Heart left ventricle (tissue), 16 donors: ENCODE measurements around the gene MCL1. TPM values are rescaled to one million over a fixed set of nuclear protein-coding genes. Genes with fewer than 3 reads are reported as not detected.

Experiments used
- ATAC-seq, 4 donors: fragments of 200-7000 bp; cut with Tn5 transposase; one replicate each; pipeline ENCODE4 v1.9.1; 2020 to 2022; ENCODE audit warnings: moderate library complexity in 4 of 4, mild to moderate bottlenecking in 3 of 4, moderate number of reproducible peaks in 1 of 4
- DNase-seq, 5 donors: peaks; one replicate each; pipeline ENCODE4 v3.0.0-alpha.2; 2020
- H3K27ac ChIP-seq, 12 donors: fragments of 200-600 bp; sonication (generic) in 4 of 12; one replicate each; pipeline versions ENCODE4 v1.5.0 to v1.8.0; 2016 to 2022; ENCODE audit warnings: mild to moderate bottlenecking in 2 of 12
- H3K27me3 ChIP-seq, 9 donors: fragments of 200-600 bp; sonication (generic) in 2 of 9; one replicate each; pipeline versions ENCODE4 v1.5.1 to v1.8.0; 2016 to 2022; ENCODE audit warnings: mild to moderate bottlenecking in 3 of 9
- H3K36me3 ChIP-seq, 9 donors: fragments of 200-600 bp; sonication (generic) in 2 of 9; one replicate each; pipeline versions ENCODE4 v1.5.0 to v1.8.0; 2018 to 2022; ENCODE audit warnings: mild to moderate bottlenecking in 2 of 9
- H3K4me1 ChIP-seq, 12 donors: fragments of 200-600 bp; sonication (generic) in 4 of 12; one replicate each; pipeline versions ENCODE4 v1.5.0 to v1.8.0; 2016 to 2022; ENCODE audit warnings: mild to moderate bottlenecking in 3 of 12
- H3K4me3 ChIP-seq, 12 donors: fragments of 200-600 bp; sonication (generic) in 4 of 12; one replicate each; pipeline versions ENCODE4 v1.5.0 to v1.8.0; 2017 to 2022; ENCODE audit warnings: mild to moderate bottlenecking in 9 of 12, moderate library complexity in 4 of 12
- H3K9me3 ChIP-seq, 12 donors: fragments of 200-600 bp; sonication (generic) in 4 of 12; one replicate each; pipeline versions ENCODE4 v1.5.0 to v1.8.0; 2016 to 2022; ENCODE audit warnings: mild to moderate bottlenecking in 1 of 12
- POLR2A ChIP-seq, 2 donors: fragments of 450-650 bp; IDR thresholded peaks; one replicate each; pipeline ENCODE4 v1.6.1; 2017; ENCODE audit warnings: antibody characterized with exemption in 2 of 2, mild to moderate bottlenecking in 2 of 2, moderate library complexity in 2 of 2
- WGBS, 4 donors: extraction: QIAGEN DNeasy Blood & Tissue Kit in 2 of 4; methylation state at CpG; one replicate each; pipeline versions ENCODE4 v1.1.5 to v1.1.7; 2013 to 2018; 5-methylcytosine and 5-hydroxymethylcytosine counted together
- intact Hi-C, 10 donors: fragments of 100-400 bp; cut with DNase I; formaldehyde crosslinking; loops; one replicate each; pipeline versions ENCODE4 v1.11.1 to v1.14.2; 2022
- polyA plus RNA-seq, 2 donors: library from polyadenylated mRNA; stranded (reverse); fragments of 200-250 nt; gene quantifications; one replicate each; pipeline ENCODE4 v1.2.3, GENCODE V29; 2013
- total RNA-seq, 9 donors: library from RNA; depleted of rRNA in 2 of 9; stranded (reverse); fragments of >200 nt in 2 of 9; fragmentation: NEBNext Ultra II Directional in 3 of 9; extraction: Animal tissue kit (Norgen Biotek cat#: 25700) in 3 of 9; gene quantifications; one replicate each; pipeline versions ENCODE4 v1.1.0 to v1.2.4, GENCODE V29; 2016 to 2023
- TF ChIP-seq, protein P1 (sequence below), 12 donors: fragments of 200-600 bp; sonication (generic) in 4 of 12; IDR thresholded peaks; one replicate each; pipeline versions ENCODE4 v1.5.0 to v1.8.0; 2018 to 2022; ENCODE audit warnings: antibody characterized with exemption in 12 of 12, mild to moderate bottlenecking in 5 of 12
- donor health status: ischemic (EF 13 %, LVEDD 7.1; RV severe dilation, severe dysfunction).
- donor health status: healthy with polysubstance abuse.
- donor health status: DM: no; HTN: yes; CAD: no.
- donor health status: DM: no; HTN: no; CAD: no.
- donor health status: ischemic (EF 25% LVEDD 6.9; RV normal size, moderate dysfunction).
- donor health status: ischemic (EF 25% LVEDD 5.7; RV mildly dilated, moderate dysfunction).
- donor health status: healthy.
- donor health status: DM: yes; HTN: yes; CAD: no.
- donor health status: ischemic (EF 35%, LVEDD 5.7; RV mildly dilated, moderate dysfunction).
- donor health status: nonischemic (EF 11% LVEDD 7.7; RV severe dilation, severe dysfunction).
- donor health status: DM: yes; HTN: yes; CAD: no.
- donor health status: PGD.
- donor health status: ischemic (EF 29% LVEDD 5.4; RV normal size, mild dysfunction).
- donor health status: nonischemic (EF 23%, LVEDD 6.1; RV moderate dilation, normal function).

The MCL1 gene
- total and polyA plus RNA-seq, 11 donors = 57.1 to 180 (median 104) TPM

- Histone ChIP-seq H3K4me1 (peaks cover 16 to 54% (median 43%) of the 10 kb centered on the region in 12 donors), H3K27me3 (no peaks in the 10 kb centered on the region), H3K36me3 (peaks cover 0 to 94% (median 77%) of the 10 kb centered on the region in 9 donors), H3K27ac (peak overlapping the region; percentile 53 to 88 (median 70)), H3K9me3 (no peaks in the 10 kb centered on the region), H3K4me3 (no peak overlapping the region)
- intact Hi-C loops = loop anchor here (1.0 to 10.0 kb wide), 10 partner anchors 43 to 159 kb away; partner anchors contain the start of genes MCL1 (in 4 of the 10) and TARS2 (in 1 of the 10)
- 51 to 66% (median 57%) methylated on average over 8 of the region's 8 CpGs for WGBS, 4 donors
- DNase-seq (peak in 3 of 5 donors; percentile 47 to 64 (median 53)), ATAC-seq (peak in 2 of 4 donors; percentile 24 to 25)
- no peak for TF ChIP-seq POLR2A (IDR thresholded peaks at IDR 0.05)
- TF ChIP-seq, protein P1, sequence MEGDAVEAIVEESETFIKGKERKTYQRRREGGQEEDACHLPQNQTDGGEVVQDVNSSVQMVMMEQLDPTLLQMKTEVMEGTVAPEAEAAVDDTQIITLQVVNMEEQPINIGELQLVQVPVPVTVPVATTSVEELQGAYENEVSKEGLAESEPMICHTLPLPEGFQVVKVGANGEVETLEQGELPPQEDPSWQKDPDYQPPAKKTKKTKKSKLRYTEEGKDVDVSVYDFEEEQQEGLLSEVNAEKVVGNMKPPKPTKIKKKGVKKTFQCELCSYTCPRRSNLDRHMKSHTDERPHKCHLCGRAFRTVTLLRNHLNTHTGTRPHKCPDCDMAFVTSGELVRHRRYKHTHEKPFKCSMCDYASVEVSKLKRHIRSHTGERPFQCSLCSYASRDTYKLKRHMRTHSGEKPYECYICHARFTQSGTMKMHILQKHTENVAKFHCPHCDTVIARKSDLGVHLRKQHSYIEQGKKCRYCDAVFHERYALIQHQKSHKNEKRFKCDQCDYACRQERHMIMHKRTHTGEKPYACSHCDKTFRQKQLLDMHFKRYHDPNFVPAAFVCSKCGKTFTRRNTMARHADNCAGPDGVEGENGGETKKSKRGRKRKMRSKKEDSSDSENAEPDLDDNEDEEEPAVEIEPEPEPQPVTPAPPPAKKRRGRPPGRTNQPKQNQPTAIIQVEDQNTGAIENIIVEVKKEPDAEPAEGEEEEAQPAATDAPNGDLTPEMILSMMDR (IDR thresholded peaks at IDR 0.05) = peak; percentile 47 to 81 (median 71)
Observed at GRCh38 chr1:150621497-150622302, 42.3 kb upstream of the MCL1 start.

- WGBS, 4 donors = 97 to 100% (median 98%) methylated on average over 2 of the region's 2 CpGs
- ATAC-seq = no peak
- H3K4me1 ChIP-seq = peaks cover 16 to 57% (median 43%) of the 10 kb centered on the region in 12 donors
- no peaks in the 10 kb centered on the region for H3K27me3 ChIP-seq
- no peak overlapping the region for H3K4me3 ChIP-seq
- intact Hi-C loops = loop anchor here (1.0 to 10.0 kb wide), 10 partner anchors 42 to 159 kb away; partner anchors contain the start of genes MCL1 (in 4 of the 10) and TARS2 (in 1 of the 10)
- H3K36me3 ChIP-seq = peaks cover 0 to 94% (median 76%) of the 10 kb centered on the region in 9 donors
- DNase-seq = no peak
- H3K9me3 ChIP-seq = no peaks in the 10 kb centered on the region
- no peak for TF ChIP-seq POLR2A (IDR thresholded peaks at IDR 0.05)
- TF ChIP-seq, protein P1 (IDR thresholded peaks at IDR 0.05) = no peak
- peak overlapping the region in 11 of 12 donors; percentile 61 to 88 (median 70) for H3K27ac ChIP-seq
Observed at GRCh38 chr1:150620919-150621318, 41.5 kb upstream of the MCL1 start.

- peak overlapping the region in 11 of 12 donors; percentile 61 to 88 (median 70) for H3K27ac ChIP-seq
- no peaks in the 10 kb centered on the region for H3K9me3 ChIP-seq
- peak in 4 of 5 donors; percentile 33 to 55 (median 40) for DNase-seq
- peak; percentile 79 to 91 (median 88) for ATAC-seq
- H3K27me3 ChIP-seq = no peaks in the 10 kb centered on the region
- peak overlapping the region in 1 of 12 donors; percentile 2 for H3K4me3 ChIP-seq
- H3K4me1 ChIP-seq = peaks cover 16 to 67% (median 43%) of the 10 kb centered on the region in 12 donors
- H3K36me3 ChIP-seq = peaks cover 0 to 87% (median 65%) of the 10 kb centered on the region in 9 donors
- TF ChIP-seq, protein P1 (IDR thresholded peaks at IDR 0.05) = peak in 6 of 12 donors; percentile 25 to 37 (median 28)
- peak in 1 of 2 donors; percentile 42 for TF ChIP-seq POLR2A (IDR thresholded peaks at IDR 0.05)
- 10 to 18% (median 13%) methylated on average over 4 of the region's 4 CpGs for WGBS, 4 donors
- intact Hi-C loops = loop anchor here in 9 of 10 donors (2.0 to 10.0 kb wide), 7 partner anchors 41 to 158 kb away; partner anchors contain the start of genes MCL1 (in 5 of the 9) and TARS2 (in 1 of the 9)
Observed at GRCh38 chr1:150619576-150620509, 40.4 kb upstream of the MCL1 start.
